ENCODE data around the gene KCNK10.

KCNK10 gene

GRCh38 chr14:88323086-88323522 lies at the start of gene KCNK10:
TSS of gene KCNK10 (minus strand) at chr14:88323269. CDS start at chr14:88322798, 471 bp downstream.
- DNase-seq (ENCODE audit: low read depth in 2 of 2): no peak

GRCh38 chr14:88369496-88369895 lies 46.4 kb upstream of the KCNK10 start:
- DNase-seq (ENCODE audit: low read depth in 2 of 2): no peak

GRCh38 chr14:88364710-88365413 lies 41.8 kb upstream of the KCNK10 start:
- no peak for DNase-seq (ENCODE audit: low read depth in 2 of 2)

- DNase-seq (ENCODE audit: low read depth in 2 of 2): no peak
Measured at GRCh38 chr14:88363644-88364043, 40.6 kb upstream of the KCNK10 start.

- no peak for DNase-seq (ENCODE audit: low read depth in 2 of 2)
Measured at GRCh38 chr14:88359500-88359899, 36.4 kb upstream of the KCNK10 start.

- DNase-seq (ENCODE audit: low read depth in 2 of 2): no peak
Measured at GRCh38 chr14:88354358-88354757, 31.3 kb upstream of the KCNK10 start.

GRCh38 chr14:88352698-88353097 lies 29.6 kb upstream of the KCNK10 start:
- DNase-seq (ENCODE audit: low read depth in 2 of 2): no peak

- no peak for DNase-seq (ENCODE audit: low read depth in 2 of 2)
Measured at GRCh38 chr14:88351966-88352691, 29.1 kb upstream of the KCNK10 start.

- DNase-seq (ENCODE audit: low read depth in 2 of 2): no peak
Measured at GRCh38 chr14:88348546-88348945, 25.5 kb upstream of the KCNK10 start.

- no peak for DNase-seq (ENCODE audit: low read depth in 2 of 2)
Measured at GRCh38 chr14:88346048-88346639, 23.1 kb upstream of the KCNK10 start.

- no peak for DNase-seq (ENCODE audit: low read depth in 2 of 2)
Measured at GRCh38 chr14:88342980-88343379, 19.9 kb upstream of the KCNK10 start.

GRCh38 chr14:88340357-88340756 lies 17.3 kb upstream of the KCNK10 start:
- DNase-seq (ENCODE audit: low read depth in 2 of 2): no peak

GRCh38 chr14:88333036-88333435 lies 10.0 kb upstream of the KCNK10 start:
- no peak for DNase-seq (ENCODE audit: low read depth in 2 of 2)

GRCh38 chr14:88327497-88327896 lies 4.4 kb upstream of the KCNK10 start:
- no peak for DNase-seq (ENCODE audit: low read depth in 2 of 2)

- DNase-seq (ENCODE audit: low read depth in 2 of 2): no peak
Measured at GRCh38 chr14:88326352-88327103, 3.5 kb upstream of the KCNK10 start.

GRCh38 chr14:88325883-88326282 lies 2.8 kb upstream of the KCNK10 start:
- DNase-seq (ENCODE audit: low read depth in 2 of 2): no peak

- no peak for DNase-seq (ENCODE audit: low read depth in 2 of 2)
Measured at GRCh38 chr14:88324930-88325329, 1.9 kb upstream of the KCNK10 start.

- no peak for DNase-seq (ENCODE audit: low read depth in 2 of 2)
Measured at GRCh38 chr14:88324491-88324890, 1.4 kb upstream of the KCNK10 start.

GRCh38 chr14:88323523-88324199 lies 592 bp upstream of the KCNK10 start:
- no peak for DNase-seq (ENCODE audit: low read depth in 2 of 2)

GRCh38 chr14:88322504-88323085 lies 474 bp downstream of the KCNK10 start:
- DNase-seq (ENCODE audit: low read depth in 2 of 2): no peak
